Vagina (tissue), 2 donors: Measurements from ENCODE around the gene RNF208. TPM values are rescaled to one million over a fixed set of nuclear protein-coding genes. Genes with fewer than 3 reads are reported as not detected.
A peak's percentile ranks its signal among the peaks of the same experiment; 100 is the strongest.

ENCODE experiments used
- DNase-seq, 2 donors: peaks; one replicate each; pipeline ENCODE4 v3.0.0-alpha.2; 2017; ENCODE audit errors: extremely low spot score in 2 of 2
- H3K27ac ChIP-seq: fragments of 200-600 bp; sonication (generic); one replicate; pipeline ENCODE4 v1.5.1; 2019
- H3K27me3 ChIP-seq: fragments of 200-600 bp; sonication (generic); one replicate; pipeline ENCODE4 v1.5.1; 2019
- H3K36me3 ChIP-seq, 2 donors: fragments of 200-600 bp; sonication (generic); one replicate each; pipeline ENCODE4 v1.5.1; 2017 to 2019
- H3K4me1 ChIP-seq: fragments of 200-600 bp; sonication (generic); one replicate; pipeline ENCODE4 v1.5.1; 2019
- H3K4me3 ChIP-seq, 2 donors: fragments of 200-600 bp; sonication (generic); 1 replicate in 1 of 2; 2 replicates in 1 of 2; pipeline ENCODE4 v1.5.1; 2016 to 2019
- H3K9me3 ChIP-seq: fragments of 200-600 bp; sonication (generic); one replicate; pipeline ENCODE4 v1.5.1; 2019
- CTCF ChIP-seq, 3 experiments: fragments of 450-650 bp in 2 of 3; fragments of 200-600 bp in 1 of 3; sonication (generic) in 1 of 3; IDR thresholded peaks; one replicate each; pipeline ENCODE4 v1.5.1; 2017 to 2019; ENCODE audit warnings: antibody characterized with exemption in 3 of 3, mild to moderate bottlenecking in 2 of 3, moderate library complexity in 2 of 3
- POLR2A ChIP-seq, 2 donors: fragments of 450-650 bp; IDR thresholded peaks; one replicate each; pipeline ENCODE4 v1.6.1; 2017; ENCODE audit warnings: antibody characterized with exemption in 2 of 2, mild to moderate bottlenecking in 2 of 2, moderate library complexity in 2 of 2
- POLR2AphosphoS5 ChIP-seq, 2 donors: sonication (generic); formaldehyde crosslinking; IDR thresholded peaks; one replicate each; pipeline ENCODE4 v1.9.0; 2017; ENCODE audit warnings: antibody characterized with exemption in 2 of 2, mild to moderate bottlenecking in 2 of 2, low read depth in 1 of 2; ENCODE audit not compliant: insufficient read depth in 1 of 2
- intact Hi-C: fragments of 100-400 bp; cut with DNase I; formaldehyde crosslinking; loops from one replicate; pipeline ENCODE4 v1.15.1; 2023
- total RNA-seq: library from RNA; depleted of rRNA; stranded (reverse); fragments of >200 nt; gene quantifications from one replicate; pipeline ENCODE4 v1.2.3, GENCODE V29; 2016

Gene RNF208
- total RNA-seq, 1 donor from 2014 or later = 0.98 TPM

GRCh38 chr9:137191691-137192447 lies 30.2 kb downstream of the RNF208 start:
- peaks cover 0 to 10% of the 10 kb centered on the region in 2 donors for H3K36me3 ChIP-seq
- H3K4me1 ChIP-seq = peaks cover 61% of the 10 kb centered on the region
- TF ChIP-seq CTCF (IDR thresholded peaks at IDR 0.05) = no peak
- TF ChIP-seq POLR2AphosphoS5 (IDR thresholded peaks at IDR 0.05; ENCODE audit: insufficient read depth in 1 of 2, low read depth in 1 of 2) = no peak
- intact Hi-C loops = loop anchor here (5.0 kb wide), 1 partner anchor 35 kb away; the partner anchor contains the start of genes CYSRT1 and RNF224
- no peaks in the 10 kb centered on the region for H3K27me3 ChIP-seq
- H3K27ac ChIP-seq = no peak overlapping the region
- DNase-seq = no peak
- no peaks in the 10 kb centered on the region for H3K9me3 ChIP-seq
- H3K4me3 ChIP-seq = no peak overlapping the region

GRCh38 chr9:137191245-137191644 lies 30.8 kb downstream of the RNF208 start:
- peaks cover 0 to 10% of the 10 kb centered on the region in 2 donors for H3K36me3 ChIP-seq
- intact Hi-C loops = loop anchor here (5.0 kb wide), 1 partner anchor 36 kb away; the partner anchor contains the start of genes CYSRT1 and RNF224
- H3K27me3 ChIP-seq = no peaks in the 10 kb centered on the region
- TF ChIP-seq POLR2A (IDR thresholded peaks at IDR 0.05) (no peak), POLR2AphosphoS5 (IDR thresholded peaks at IDR 0.05; ENCODE audit: insufficient read depth in 1 of 2, low read depth in 1 of 2) (no peak), CTCF (IDR thresholded peaks at IDR 0.05) (no peak)
- DNase-seq = no peak
- no peak overlapping the region for H3K27ac ChIP-seq
- peaks cover 61% of the 10 kb centered on the region for H3K4me1 ChIP-seq
- H3K4me3 ChIP-seq = no peak overlapping the region
- no peaks in the 10 kb centered on the region for H3K9me3 ChIP-seq

- H3K27ac ChIP-seq = peak overlapping the region; percentile 93
- H3K36me3 ChIP-seq = peaks cover 0 to 12% of the 10 kb centered on the region in 2 donors
- peak overlapping the region; percentile 70 to 88 for H3K4me3 ChIP-seq
- TF ChIP-seq POLR2A (IDR thresholded peaks at IDR 0.05) (no peak), CTCF (IDR thresholded peaks at IDR 0.05) (no peak), POLR2AphosphoS5 (IDR thresholded peaks at IDR 0.05; ENCODE audit: insufficient read depth in 1 of 2, low read depth in 1 of 2) (no peak)
- H3K27me3 ChIP-seq = no peaks in the 10 kb centered on the region
- intact Hi-C loops = loop anchor here (5.0 kb wide), 1 partner anchor 37 kb away; the partner anchor contains the start of genes CYSRT1 and RNF224
- no peak for DNase-seq
- peaks cover 56% of the 10 kb centered on the region for H3K4me1 ChIP-seq
- no peaks in the 10 kb centered on the region for H3K9me3 ChIP-seq
Measured at GRCh38 chr9:137190315-137190856, 31.7 kb downstream of the RNF208 start.

- no peak for DNase-seq
- TF ChIP-seq CTCF (IDR thresholded peaks at IDR 0.05) (no peak), POLR2A (IDR thresholded peaks at IDR 0.05) (no peak), POLR2AphosphoS5 (IDR thresholded peaks at IDR 0.05; ENCODE audit: insufficient read depth in 1 of 2, low read depth in 1 of 2) (no peak)
- H3K27me3 ChIP-seq = no peaks in the 10 kb centered on the region
- H3K27ac ChIP-seq = peak overlapping the region; percentile 93
- peaks cover 0 to 15% of the 10 kb centered on the region in 2 donors for H3K36me3 ChIP-seq
- peak overlapping the region; percentile 70 to 88 for H3K4me3 ChIP-seq
- peaks cover 55% of the 10 kb centered on the region for H3K4me1 ChIP-seq
- no peaks in the 10 kb centered on the region for H3K9me3 ChIP-seq
- intact Hi-C loops = loop anchor here (5.0 kb wide), 1 partner anchor 38 kb away; the partner anchor contains the start of genes CYSRT1 and RNF224
Measured at GRCh38 chr9:137189297-137190295, 32.4 kb downstream of the RNF208 start.
